SH-SY5Y (cell line): Measurements from ENCODE around the gene FBXL5.

Source experiments
- GATA2 ChIP-seq: IDR thresholded peaks from 2 replicates; pipeline ENCODE4 v1.6.1; 2011; ENCODE audit warnings: mild to moderate bottlenecking, low read depth, low read length
- GATA3 ChIP-seq: IDR thresholded peaks from 2 replicates; pipeline ENCODE4 v1.6.1; 2011; ENCODE audit warnings: low read depth, mild to moderate bottlenecking, low read length, moderate library complexity

DNA sequence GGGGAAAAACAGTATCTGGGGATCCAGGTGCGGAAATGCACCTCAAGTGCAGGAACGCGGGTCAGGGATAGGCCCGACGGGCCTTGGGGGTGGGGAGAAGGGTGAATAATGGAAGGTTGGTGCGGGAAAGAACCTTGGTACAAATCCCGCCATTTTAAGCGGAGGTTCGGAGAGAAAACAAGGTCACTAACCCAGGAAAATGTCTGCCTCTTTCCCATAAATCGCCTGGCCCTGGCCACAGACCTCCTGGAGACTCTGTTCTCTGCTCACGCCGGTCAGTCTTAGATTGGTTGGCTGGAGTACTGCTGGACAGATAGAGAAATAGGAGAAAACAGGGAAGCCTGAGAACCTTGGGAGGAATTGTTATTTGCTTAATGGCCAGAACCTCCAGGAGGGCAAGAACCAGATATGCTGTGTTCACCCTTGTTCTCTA, 897 bp upstream of the FBXL5 start:
- TF ChIP-seq GATA3 (no peak), GATA2 (no peak)
